ENCODE results near the gene ST6GALNAC4. TPM values are rescaled to one million over a fixed set of nuclear protein-coding genes. Genes with fewer than 3 reads are reported as not detected.

The ST6GALNAC4 gene
- total RNA-seq, 1 donor from 2014 or later, result 15.8 TPM

GRCh38 chr9:127862075-127863011 lies 54.5 kb downstream of the ST6GALNAC4 start:
- DNase-seq, result no peak
- Mint-ChIP-seq H3K36me3 (ENCODE audit: unreplicated experiment) (no peaks in the 10 kb centered on the region), H3K27me3 (ENCODE audit: unreplicated experiment) (peaks cover 5% of the 10 kb centered on the region), H3K4me1 (ENCODE audit: low read depth, unreplicated experiment) (peaks cover 3% of the 10 kb centered on the region), H3K27ac (ENCODE audit: unreplicated experiment) (no peak overlapping the region), H3K9me3 (ENCODE audit: unreplicated experiment) (peaks cover 1% of the 10 kb centered on the region), H3K4me3 (ENCODE audit: unreplicated experiment) (no peak overlapping the region)
- TF ChIP-seq CTCF (IDR thresholded peaks at IDR 0.05; ENCODE audit: partially characterized antibody, unreplicated experiment), result no peak

- no peak overlapping the region for H3K27ac Mint-ChIP-seq (ENCODE audit: unreplicated experiment)
- no peaks in the 10 kb centered on the region for H3K36me3 Mint-ChIP-seq (ENCODE audit: unreplicated experiment)
- no peak for DNase-seq
- H3K9me3 Mint-ChIP-seq (ENCODE audit: unreplicated experiment), result peaks cover 3% of the 10 kb centered on the region
- no peak for TF ChIP-seq CTCF (IDR thresholded peaks at IDR 0.05; ENCODE audit: partially characterized antibody, unreplicated experiment)
- no peak overlapping the region for H3K4me3 Mint-ChIP-seq (ENCODE audit: unreplicated experiment)
- H3K27me3 Mint-ChIP-seq (ENCODE audit: unreplicated experiment), result peaks cover 3% of the 10 kb centered on the region
- peaks cover 3% of the 10 kb centered on the region for H3K4me1 Mint-ChIP-seq (ENCODE audit: low read depth, unreplicated experiment)
These were observed 56.1 kb downstream of the ST6GALNAC4 start for GRCh38 chr9:127860779-127861178.

GRCh38 chr9:127860260-127860659 lies 56.6 kb downstream of the ST6GALNAC4 start:
- Mint-ChIP-seq H3K4me3 (ENCODE audit: unreplicated experiment) (no peak overlapping the region), H3K27me3 (ENCODE audit: unreplicated experiment) (peaks cover 3% of the 10 kb centered on the region), H3K4me1 (ENCODE audit: low read depth, unreplicated experiment) (peaks cover 3% of the 10 kb centered on the region), H3K27ac (ENCODE audit: unreplicated experiment) (no peak overlapping the region), H3K9me3 (ENCODE audit: unreplicated experiment) (peaks cover 3% of the 10 kb centered on the region), H3K36me3 (ENCODE audit: unreplicated experiment) (no peaks in the 10 kb centered on the region)
- DNase-seq, result no peak
- no peak for TF ChIP-seq CTCF (IDR thresholded peaks at IDR 0.05; ENCODE audit: partially characterized antibody, unreplicated experiment)

GRCh38 chr9:127858041-127858512 lies 58.8 kb downstream of the ST6GALNAC4 start:
- DNase-seq, result no peak
- Mint-ChIP-seq H3K4me1 (ENCODE audit: low read depth, unreplicated experiment) (peaks cover 3% of the 10 kb centered on the region), H3K36me3 (ENCODE audit: unreplicated experiment) (no peaks in the 10 kb centered on the region), H3K27me3 (ENCODE audit: unreplicated experiment) (peaks cover 3% of the 10 kb centered on the region), H3K9me3 (ENCODE audit: unreplicated experiment) (peaks cover 3% of the 10 kb centered on the region), H3K4me3 (ENCODE audit: unreplicated experiment) (no peak overlapping the region), H3K27ac (ENCODE audit: unreplicated experiment) (no peak overlapping the region)
- TF ChIP-seq CTCF (IDR thresholded peaks at IDR 0.05; ENCODE audit: partially characterized antibody, unreplicated experiment), result no peak

Small RNAs within 50 kb of the gene (microRNA-seq; reads per million reads assigned to microRNA genes)
- 0.55 reads per million for gene MIR4672 (ENCODE audit: unreplicated experiment)

Other genes starting within 250 kb of the ST6GALNAC4 start
- 0.61 TPM for gene CFAP157, start 210.1 kb downstream of the ST6GALNAC4 start, total RNA-seq (ENCODE audit: unreplicated experiment)
- 10.1 TPM for gene PTRH1, start 201.4 kb downstream of the ST6GALNAC4 start, total RNA-seq (ENCODE audit: unreplicated experiment)
- not detected for gene TTC16, start 201.0 kb downstream of the ST6GALNAC4 start, total RNA-seq (ENCODE audit: unreplicated experiment)
- gene TOR2A, start 181.7 kb downstream of the ST6GALNAC4 start, total RNA-seq (ENCODE audit: unreplicated experiment), result 27.5 TPM
- 71.7 TPM for gene SH2D3C, start 138.4 kb downstream of the ST6GALNAC4 start, total RNA-seq (ENCODE audit: unreplicated experiment)
- gene CDK9, start 131.0 kb downstream of the ST6GALNAC4 start, total RNA-seq (ENCODE audit: unreplicated experiment), result 83.9 TPM
- 44.2 TPM for gene FPGS, start 114.2 kb downstream of the ST6GALNAC4 start, total RNA-seq (ENCODE audit: unreplicated experiment)
- not detected for gene ENG, start 62.4 kb downstream of the ST6GALNAC4 start, total RNA-seq (ENCODE audit: unreplicated experiment)
- 121 TPM for gene AK1, start 39.4 kb downstream of the ST6GALNAC4 start, total RNA-seq (ENCODE audit: unreplicated experiment)
- 26.1 TPM for gene ST6GALNAC6, start 17.4 kb downstream of the ST6GALNAC4 start, total RNA-seq (ENCODE audit: unreplicated experiment)
- 11.9 TPM for gene PIP5KL1, start 13.7 kb upstream of the ST6GALNAC4 start, total RNA-seq (ENCODE audit: unreplicated experiment)
- 35.3 TPM for gene DPM2, start 20.8 kb upstream of the ST6GALNAC4 start, total RNA-seq (ENCODE audit: unreplicated experiment)
- 15.8 TPM for gene EEIG1, start 63.9 kb upstream of the ST6GALNAC4 start, total RNA-seq (ENCODE audit: unreplicated experiment)
- 6.2 TPM for gene NAIF1, start 150.3 kb upstream of the ST6GALNAC4 start, total RNA-seq (ENCODE audit: unreplicated experiment)
- gene SLC25A25, start 151.2 kb upstream of the ST6GALNAC4 start, total RNA-seq (ENCODE audit: unreplicated experiment), result 33.0 TPM
- 85.1 TPM for gene PTGES2, start 210.7 kb upstream of the ST6GALNAC4 start, total RNA-seq (ENCODE audit: unreplicated experiment)
- gene LCN2, start 232.4 kb upstream of the ST6GALNAC4 start, total RNA-seq (ENCODE audit: unreplicated experiment), result not detected
- 147 TPM for gene BBLN, start 243.2 kb upstream of the ST6GALNAC4 start, total RNA-seq (ENCODE audit: unreplicated experiment)

All from glutamatergic neuron (in vitro differentiated cells).